GM12878 (cell line): Measurements from ENCODE around the gene RTN4. TPM values are rescaled to one million over a fixed set of nuclear protein-coding genes. Genes with fewer than 3 reads are reported as not detected.

ENCODE experiments used
- CHD4 ChIP-seq: fragments of 200-600 bp; sonication (generic); IDR thresholded peaks from 2 replicates; pipeline ENCODE4 v1.6.1; 2016; ENCODE audit warnings: mild to moderate bottlenecking
- E2F4 ChIP-seq: IDR thresholded peaks from 2 replicates; pipeline ENCODE4 v1.6.1; 2012; ENCODE audit warnings: low read depth, low read length, improper control_type of control experiment
- FOXK2 ChIP-seq: fragments of 450-650 bp; IDR thresholded peaks from 2 replicates; pipeline ENCODE4 v1.6.1; 2017; ENCODE audit warnings: mild to moderate bottlenecking, moderate library complexity
- IRF4 ChIP-seq: IDR thresholded peaks from 2 replicates; pipeline ENCODE4 v1.6.1; 2011; ENCODE audit warnings: low read depth, low read length
- JUNB ChIP-seq: IDR thresholded peaks from 2 replicates; pipeline ENCODE4 v1.6.1; 2016; ENCODE audit warnings: antibody characterized with exemption, mild to moderate bottlenecking
- KAT2A ChIP-seq: conservative IDR thresholded peaks from 2 replicates; pipeline ENCODE4 v1.6.1; 2011; ENCODE audit warnings: low read depth, low read length; ENCODE audit not compliant: control insufficient read depth
- MEF2B ChIP-seq: fragments of 450-650 bp; IDR thresholded peaks from 2 replicates; pipeline ENCODE4 v1.6.1; 2018; ENCODE audit warnings: mild to moderate bottlenecking, moderate library complexity; ENCODE audit not compliant: partially characterized antibody, poor library complexity, severe bottlenecking
- NBN ChIP-seq: fragments of 450-650 bp; IDR thresholded peaks from 2 replicates; pipeline ENCODE4 v1.6.1; 2016
- NFIC ChIP-seq: IDR thresholded peaks from 2 replicates; pipeline ENCODE4 v1.6.1; 2012; ENCODE audit warnings: low read depth, mild to moderate bottlenecking, inconsistent platforms, low read length, moderate library complexity
- NR2C2 ChIP-seq: IDR thresholded peaks from 2 replicates; pipeline ENCODE4 v1.6.1; 2011; ENCODE audit warnings: borderline replicate concordance, low read depth; ENCODE audit not compliant: control insufficient read depth, insufficient read length
- PAX5 ChIP-seq: IDR thresholded peaks from 2 replicates; pipeline ENCODE4 v1.6.1; 2011; ENCODE audit warnings: low read depth, low read length, borderline replicate concordance
- POLR2A ChIP-seq: IDR thresholded peaks from 2 replicates; pipeline ENCODE4 v1.6.1; 2011; ENCODE audit warnings: low read depth, mild to moderate bottlenecking, low read length
- POLR2AphosphoS2 ChIP-seq: IDR thresholded peaks from 2 replicates; pipeline ENCODE4 v1.6.1; 2011; ENCODE audit warnings: low read depth, mild to moderate bottlenecking, low read length, improper control_type of control experiment, moderate library complexity
- POLR2AphosphoS5 ChIP-seq: IDR thresholded peaks from 2 replicates; pipeline ENCODE4 v1.6.1; 2011; ENCODE audit warnings: mild to moderate bottlenecking, low read length, inconsistent platforms
- SREBF2 ChIP-seq: IDR thresholded peaks from 2 replicates; pipeline ENCODE4 v1.6.1; 2012; ENCODE audit warnings: mild to moderate bottlenecking, low read length
- SUZ12 ChIP-seq: fragments of 200-600 bp; sonication (generic); IDR thresholded peaks from one replicate; pipeline ENCODE4 v1.6.1; 2018; ENCODE audit warnings: antibody characterized with exemption, mild to moderate bottlenecking; ENCODE audit not compliant: unreplicated experiment
- TCF3 ChIP-seq: IDR thresholded peaks from 2 replicates; pipeline ENCODE4 v1.6.1; 2012; ENCODE audit warnings: low read depth, mild to moderate bottlenecking, low read length, borderline replicate concordance; ENCODE audit not compliant: insufficient read depth
- ZNF24 ChIP-seq: fragments of 450-650 bp; IDR thresholded peaks from 2 replicates; pipeline ENCODE4 v1.6.1; 2017; ENCODE audit warnings: antibody characterized with exemption, mild to moderate bottlenecking
- polyA plus RNA-seq, 11 experiments: library from polyadenylated mRNA; depleted of rRNA in 4 of 11; unstranded in 6 of 11; stranded (reverse) in 5 of 11; fragments of >200 nt; fragmentation: Nextera tagmentation in 4 of 11; fragmentation: Illumina TruSeq in 1 of 11; extraction: Ambion mirVana in 4 of 11; extraction: Trizol in 1 of 11; gene quantifications; 1 replicate in 1 of 11; 2 replicates in 10 of 11; pipeline versions ENCODE4 v1.2.1 to v1.2.3, GENCODE V29; 2011 to 2016; ENCODE audit warnings: inconsistent platforms in 2 of 11, missing spikeins in 2 of 11, low read depth in 1 of 11
- total RNA-seq, 4 experiments: library from RNA; depleted of rRNA in 3 of 4; stranded (reverse); fragments of >200 nt in 3 of 4; fragmentation: Illumina TruSeq in 1 of 4; extraction: Trizol in 1 of 4; gene quantifications; 2 replicates each; pipeline versions ENCODE4 v1.2.1 to v1.2.3, GENCODE V29; 2013 to 2021
- TF ChIP-seq, protein P1 (sequence below): fragments of 450-650 bp; IDR thresholded peaks from 2 replicates; pipeline ENCODE4 v1.6.1; 2017; ENCODE audit warnings: antibody characterized with exemption, mild to moderate bottlenecking, moderate library complexity
- TF ChIP-seq, protein P2 (sequence below), 3 experiments: IDR thresholded peaks in 2 of 3; conservative IDR thresholded peaks in 1 of 3; 2 replicates each; pipeline ENCODE4 v1.5.1; 2011; ENCODE audit warnings: low read depth in 3 of 3, low read length in 3 of 3, mild to moderate bottlenecking in 3 of 3, control low read depth in 2 of 3, moderate library complexity in 2 of 3, inconsistent platforms in 1 of 3, mixed read lengths in 1 of 3; ENCODE audit not compliant: control insufficient read depth in 2 of 3, insufficient read depth in 1 of 3; ENCODE audit errors: extremely low read depth in 1 of 3
- TF ChIP-seq, protein P3 (sequence below): IDR thresholded peaks from 2 replicates; pipeline ENCODE4 v1.6.1; 2012; ENCODE audit warnings: improper control_type of control experiment, low read depth, low read length; ENCODE audit not compliant: insufficient replicate concordance

RTN4 gene
- total and polyA plus RNA-seq, 10 of the 15 experiments (the other 5 are each of a cell fraction or from before 2014, with no cell fraction given), result 56.0 to 133 (median 83.3) TPM

- TF ChIP-seq IRF4, result peak; percentile 22; the same call in 1 of the 2 replicates
- peak; percentile 65 for TF ChIP-seq NFIC
- TF ChIP-seq E2F4, result no peak
- TF ChIP-seq POLR2A, result no peak
- no peak for TF ChIP-seq KAT2A
- no peak for TF ChIP-seq POLR2AphosphoS2
- TF ChIP-seq ZNF24, result no peak
- peak; percentile 44 for TF ChIP-seq MEF2B
- TF ChIP-seq SREBF2, result no peak
- TF ChIP-seq CHD4, result no peak
- TF ChIP-seq, protein P1, sequence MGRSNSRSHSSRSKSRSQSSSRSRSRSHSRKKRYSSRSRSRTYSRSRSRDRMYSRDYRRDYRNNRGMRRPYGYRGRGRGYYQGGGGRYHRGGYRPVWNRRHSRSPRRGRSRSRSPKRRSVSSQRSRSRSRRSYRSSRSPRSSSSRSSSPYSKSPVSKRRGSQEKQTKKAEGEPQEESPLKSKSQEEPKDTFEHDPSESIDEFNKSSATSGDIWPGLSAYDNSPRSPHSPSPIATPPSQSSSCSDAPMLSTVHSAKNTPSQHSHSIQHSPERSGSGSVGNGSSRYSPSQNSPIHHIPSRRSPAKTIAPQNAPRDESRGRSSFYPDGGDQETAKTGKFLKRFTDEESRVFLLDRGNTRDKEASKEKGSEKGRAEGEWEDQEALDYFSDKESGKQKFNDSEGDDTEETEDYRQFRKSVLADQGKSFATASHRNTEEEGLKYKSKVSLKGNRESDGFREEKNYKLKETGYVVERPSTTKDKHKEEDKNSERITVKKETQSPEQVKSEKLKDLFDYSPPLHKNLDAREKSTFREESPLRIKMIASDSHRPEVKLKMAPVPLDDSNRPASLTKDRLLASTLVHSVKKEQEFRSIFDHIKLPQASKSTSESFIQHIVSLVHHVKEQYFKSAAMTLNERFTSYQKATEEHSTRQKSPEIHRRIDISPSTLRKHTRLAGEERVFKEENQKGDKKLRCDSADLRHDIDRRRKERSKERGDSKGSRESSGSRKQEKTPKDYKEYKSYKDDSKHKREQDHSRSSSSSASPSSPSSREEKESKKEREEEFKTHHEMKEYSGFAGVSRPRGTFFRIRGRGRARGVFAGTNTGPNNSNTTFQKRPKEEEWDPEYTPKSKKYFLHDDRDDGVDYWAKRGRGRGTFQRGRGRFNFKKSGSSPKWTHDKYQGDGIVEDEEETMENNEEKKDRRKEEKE, result no peak
- peak; percentile 96 for TF ChIP-seq TCF3
- no peak for TF ChIP-seq NR2C2
- TF ChIP-seq, protein P2, sequence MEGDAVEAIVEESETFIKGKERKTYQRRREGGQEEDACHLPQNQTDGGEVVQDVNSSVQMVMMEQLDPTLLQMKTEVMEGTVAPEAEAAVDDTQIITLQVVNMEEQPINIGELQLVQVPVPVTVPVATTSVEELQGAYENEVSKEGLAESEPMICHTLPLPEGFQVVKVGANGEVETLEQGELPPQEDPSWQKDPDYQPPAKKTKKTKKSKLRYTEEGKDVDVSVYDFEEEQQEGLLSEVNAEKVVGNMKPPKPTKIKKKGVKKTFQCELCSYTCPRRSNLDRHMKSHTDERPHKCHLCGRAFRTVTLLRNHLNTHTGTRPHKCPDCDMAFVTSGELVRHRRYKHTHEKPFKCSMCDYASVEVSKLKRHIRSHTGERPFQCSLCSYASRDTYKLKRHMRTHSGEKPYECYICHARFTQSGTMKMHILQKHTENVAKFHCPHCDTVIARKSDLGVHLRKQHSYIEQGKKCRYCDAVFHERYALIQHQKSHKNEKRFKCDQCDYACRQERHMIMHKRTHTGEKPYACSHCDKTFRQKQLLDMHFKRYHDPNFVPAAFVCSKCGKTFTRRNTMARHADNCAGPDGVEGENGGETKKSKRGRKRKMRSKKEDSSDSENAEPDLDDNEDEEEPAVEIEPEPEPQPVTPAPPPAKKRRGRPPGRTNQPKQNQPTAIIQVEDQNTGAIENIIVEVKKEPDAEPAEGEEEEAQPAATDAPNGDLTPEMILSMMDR (IDR thresholded peaks at IDR 0.05 in 2 of 3, conservative IDR thresholded peaks at IDR 0.05 in 1 of 3; ENCODE audit: control insufficient read depth in 2 of 3, extremely low read depth in 1 of 3, insufficient read depth in 1 of 3, low read depth in 3 of 3, low read length in 3 of 3), result no peak
- TF ChIP-seq JUNB, result peak; percentile 60; the same call in 1 of the 2 replicates
- 0 out of 2 replicates have a peak, but pooled peaks have one; percentile 32 for TF ChIP-seq NBN
- no peak for TF ChIP-seq PAX5
- TF ChIP-seq SUZ12, result no peak
- TF ChIP-seq, protein P3, sequence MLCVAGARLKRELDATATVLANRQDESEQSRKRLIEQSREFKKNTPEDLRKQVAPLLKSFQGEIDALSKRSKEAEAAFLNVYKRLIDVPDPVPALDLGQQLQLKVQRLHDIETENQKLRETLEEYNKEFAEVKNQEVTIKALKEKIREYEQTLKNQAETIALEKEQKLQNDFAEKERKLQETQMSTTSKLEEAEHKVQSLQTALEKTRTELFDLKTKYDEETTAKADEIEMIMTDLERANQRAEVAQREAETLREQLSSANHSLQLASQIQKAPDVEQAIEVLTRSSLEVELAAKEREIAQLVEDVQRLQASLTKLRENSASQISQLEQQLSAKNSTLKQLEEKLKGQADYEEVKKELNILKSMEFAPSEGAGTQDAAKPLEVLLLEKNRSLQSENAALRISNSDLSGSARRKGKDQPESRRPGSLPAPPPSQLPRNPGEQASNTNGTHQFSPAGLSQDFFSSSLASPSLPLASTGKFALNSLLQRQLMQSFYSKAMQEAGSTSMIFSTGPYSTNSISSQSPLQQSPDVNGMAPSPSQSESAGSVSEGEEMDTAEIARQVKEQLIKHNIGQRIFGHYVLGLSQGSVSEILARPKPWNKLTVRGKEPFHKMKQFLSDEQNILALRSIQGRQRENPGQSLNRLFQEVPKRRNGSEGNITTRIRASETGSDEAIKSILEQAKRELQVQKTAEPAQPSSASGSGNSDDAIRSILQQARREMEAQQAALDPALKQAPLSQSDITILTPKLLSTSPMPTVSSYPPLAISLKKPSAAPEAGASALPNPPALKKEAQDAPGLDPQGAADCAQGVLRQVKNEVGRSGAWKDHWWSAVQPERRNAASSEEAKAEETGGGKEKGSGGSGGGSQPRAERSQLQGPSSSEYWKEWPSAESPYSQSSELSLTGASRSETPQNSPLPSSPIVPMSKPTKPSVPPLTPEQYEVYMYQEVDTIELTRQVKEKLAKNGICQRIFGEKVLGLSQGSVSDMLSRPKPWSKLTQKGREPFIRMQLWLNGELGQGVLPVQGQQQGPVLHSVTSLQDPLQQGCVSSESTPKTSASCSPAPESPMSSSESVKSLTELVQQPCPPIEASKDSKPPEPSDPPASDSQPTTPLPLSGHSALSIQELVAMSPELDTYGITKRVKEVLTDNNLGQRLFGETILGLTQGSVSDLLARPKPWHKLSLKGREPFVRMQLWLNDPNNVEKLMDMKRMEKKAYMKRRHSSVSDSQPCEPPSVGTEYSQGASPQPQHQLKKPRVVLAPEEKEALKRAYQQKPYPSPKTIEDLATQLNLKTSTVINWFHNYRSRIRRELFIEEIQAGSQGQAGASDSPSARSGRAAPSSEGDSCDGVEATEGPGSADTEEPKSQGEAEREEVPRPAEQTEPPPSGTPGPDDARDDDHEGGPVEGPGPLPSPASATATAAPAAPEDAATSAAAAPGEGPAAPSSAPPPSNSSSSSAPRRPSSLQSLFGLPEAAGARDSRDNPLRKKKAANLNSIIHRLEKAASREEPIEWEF, result no peak
- no peak for TF ChIP-seq POLR2AphosphoS5
- no peak for TF ChIP-seq FOXK2
Measured at GRCh38 chr2:54977149-54977548, 73.1 kb downstream of the RTN4 start (continued).
